ENCODE data around the gene SNX2. TPM values are rescaled to one million over a fixed set of nuclear protein-coding genes. Genes with fewer than 3 reads are reported as not detected.
A peak's percentile ranks its signal among the peaks of the same experiment; 100 is the strongest.
"Not testable (repeated sequence)": the region's sequence is repeated elsewhere in the genome, so short reads cannot be mapped to it uniquely, and the experiment has no call there.

The SNX2 gene
- polyA plus RNA-seq, 4 donors: 41.4 to 131 (median 52.5) TPM

GRCh38 chr5:122847687-122848081, 72.8 kb downstream of the SNX2 start:
- no peaks in the 10 kb centered on the region for H3K27me3 ChIP-seq (ENCODE audit: control insufficient read depth in 3 of 3, insufficient read depth in 3 of 3, low read length in 3 of 3)
- H3K4me1 ChIP-seq (ENCODE audit: control insufficient read depth in 3 of 3, insufficient read depth in 2 of 3, low read depth in 1 of 3, low read length in 2 of 3): peaks cover 0 to 6% (median 2%) of the 10 kb centered on the region in 3 donors
- FAIRE-seq (no peak), DNase-seq (no peak)
- peak overlapping the region in 1 of 3 donors; percentile 21 for H3K27ac ChIP-seq (ENCODE audit: low read depth in 1 of 3, low read length in 2 of 3)
- H3K36me3 ChIP-seq (ENCODE audit: control insufficient read depth in 3 of 3, insufficient read depth in 2 of 3, low read depth in 1 of 3, low read length in 3 of 3): peaks cover 0 to under 1% (median 0%) of the 10 kb centered on the region in 3 donors
- no peaks in the 10 kb centered on the region for H3K9me3 ChIP-seq (ENCODE audit: control insufficient read depth in 2 of 2, insufficient read depth in 1 of 2, low read depth in 1 of 2, low read length in 1 of 2)
- WGBS, 3 donors: 86 to 91% (median 88%) methylated on average over 2 of the region's 2 CpGs
- no peak overlapping the region for H3K4me3 ChIP-seq (ENCODE audit: low read depth in 1 of 3, low read length in 3 of 3)

DNA sequence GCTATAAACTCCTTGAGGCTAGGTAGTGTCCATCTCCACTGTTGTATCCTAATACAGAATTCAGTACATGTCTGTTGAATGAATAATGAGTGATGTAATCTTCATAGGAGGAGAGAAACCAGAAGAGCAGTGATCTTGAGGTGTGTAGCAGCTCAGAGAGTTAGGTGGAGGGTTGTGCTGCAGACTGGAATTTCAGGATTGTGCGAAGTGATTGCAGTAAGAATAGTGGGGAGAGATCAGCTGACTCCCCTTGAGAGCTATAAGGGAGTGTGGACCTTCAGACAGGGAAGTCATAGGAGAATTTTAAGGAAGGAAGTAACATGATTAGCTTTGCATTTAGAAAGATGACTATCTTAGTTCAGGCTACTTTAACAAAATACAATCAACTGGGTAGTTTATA, 74.9 kb downstream of the SNX2 start:
- DNase-seq (peak in 1 of 2 donors; percentile 33), FAIRE-seq (no peak)

DNA sequence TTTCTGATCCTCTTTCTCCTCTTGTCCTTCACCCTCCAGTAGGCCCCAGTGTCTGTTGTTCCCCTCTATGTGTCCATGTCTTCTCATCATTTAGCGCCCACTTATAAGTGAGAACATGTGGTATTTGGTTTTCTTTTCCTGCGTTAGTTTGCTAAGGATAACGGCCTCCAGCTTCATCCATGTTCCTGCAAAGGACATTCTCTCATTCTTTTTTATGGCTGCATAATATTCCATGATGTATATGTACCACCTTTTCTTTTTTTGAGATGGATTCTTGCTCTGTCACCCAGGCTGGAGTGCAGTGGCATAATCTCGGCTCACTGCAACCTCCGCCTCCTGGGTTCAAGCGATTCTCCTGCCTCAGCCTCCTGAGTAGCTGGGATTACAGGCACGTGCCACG, 82.7 kb downstream of the SNX2 start:
- 88 to 92% (median 88%) methylated on average over 6 to 8 of the region's 8 CpGs for WGBS, 3 donors
- FAIRE-seq; H3K27me3 ChIP-seq (ENCODE audit: control insufficient read depth in 3 of 3, insufficient read depth in 3 of 3, low read length in 3 of 3): not testable (repeated sequence)

More for the DNA sequence above, 74.9 kb downstream of the SNX2 start:
- no peaks in the 10 kb centered on the region for H3K9me3 ChIP-seq (ENCODE audit: control insufficient read depth in 2 of 2, insufficient read depth in 1 of 2, low read depth in 1 of 2, low read length in 1 of 2)
- H3K27me3 ChIP-seq (ENCODE audit: control insufficient read depth in 3 of 3, insufficient read depth in 3 of 3, low read length in 3 of 3): no peaks in the 10 kb centered on the region
- peaks cover 0 to 3% (median 0%) of the 10 kb centered on the region in 3 donors for H3K4me1 ChIP-seq (ENCODE audit: control insufficient read depth in 3 of 3, insufficient read depth in 2 of 3, low read depth in 1 of 3, low read length in 2 of 3)
- H3K36me3 ChIP-seq (ENCODE audit: control insufficient read depth in 3 of 3, insufficient read depth in 2 of 3, low read depth in 1 of 3, low read length in 3 of 3): peaks cover 0 to 8% (median 0%) of the 10 kb centered on the region in 3 donors
- 79 to 96% (median 89%) methylated on average over 1 of the region's 1 CpG for WGBS, 3 donors
- H3K27ac ChIP-seq (ENCODE audit: low read depth in 1 of 3, low read length in 2 of 3): no peak overlapping the region
- no peak overlapping the region for H3K4me3 ChIP-seq (ENCODE audit: low read depth in 1 of 3, low read length in 3 of 3)

GRCh38 chr5:122858451-122858850, 83.6 kb downstream of the SNX2 start:
- H3K27me3 ChIP-seq (ENCODE audit: control insufficient read depth in 3 of 3, insufficient read depth in 3 of 3, low read length in 3 of 3): no peaks in the 10 kb centered on the region
- WGBS, 3 donors: 15 to 59% (median 31%) methylated on average over 1 of the region's 1 CpG
- H3K9me3 ChIP-seq (ENCODE audit: control insufficient read depth in 2 of 2, insufficient read depth in 1 of 2, low read depth in 1 of 2, low read length in 1 of 2): no peaks in the 10 kb centered on the region
- FAIRE-seq (no peak), DNase-seq (peak in 1 of 2 donors; percentile 57)
- no peak overlapping the region for H3K27ac ChIP-seq (ENCODE audit: low read depth in 1 of 3, low read length in 2 of 3)
- no peaks in the 10 kb centered on the region for H3K4me1 ChIP-seq (ENCODE audit: control insufficient read depth in 3 of 3, insufficient read depth in 2 of 3, low read depth in 1 of 3, low read length in 2 of 3)
- peaks cover 0 to 2% (median 0%) of the 10 kb centered on the region in 3 donors for H3K36me3 ChIP-seq (ENCODE audit: control insufficient read depth in 3 of 3, insufficient read depth in 2 of 3, low read depth in 1 of 3, low read length in 3 of 3)
- no peak overlapping the region for H3K4me3 ChIP-seq (ENCODE audit: low read depth in 1 of 3, low read length in 3 of 3)

More for the DNA sequence above, 82.7 kb downstream of the SNX2 start:
- not testable (repeated sequence) for H3K36me3 ChIP-seq (ENCODE audit: control insufficient read depth in 3 of 3, insufficient read depth in 2 of 3, low read depth in 1 of 3, low read length in 3 of 3); H3K4me3 ChIP-seq (ENCODE audit: low read depth in 1 of 3, low read length in 3 of 3); DNase-seq; H3K4me1 ChIP-seq (ENCODE audit: control insufficient read depth in 3 of 3, insufficient read depth in 2 of 3, low read depth in 1 of 3, low read length in 2 of 3); H3K9me3 ChIP-seq (ENCODE audit: control insufficient read depth in 2 of 2, insufficient read depth in 1 of 2, low read depth in 1 of 2, low read length in 1 of 2); H3K27ac ChIP-seq (ENCODE audit: low read depth in 1 of 3, low read length in 2 of 3)

DNA sequence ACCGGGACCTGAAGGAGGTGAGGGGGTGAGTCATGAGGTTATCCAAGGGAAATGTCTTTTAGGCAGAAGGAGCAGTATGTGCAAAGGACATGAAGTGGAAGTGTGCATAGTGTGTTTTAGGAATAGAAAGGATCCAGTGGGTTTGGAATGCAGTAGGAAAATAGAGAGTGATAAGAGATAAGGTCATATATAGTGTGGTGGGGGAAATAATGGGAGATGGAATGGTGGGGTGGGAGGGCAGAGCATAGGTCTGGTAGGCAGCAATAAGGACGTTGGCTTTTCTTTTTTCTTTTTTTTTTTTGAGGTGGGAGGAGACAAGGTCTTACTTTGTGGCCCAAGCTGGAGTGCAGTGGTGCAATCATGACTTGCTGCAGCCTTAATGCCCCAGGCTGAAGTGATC, 88.4 kb downstream of the SNX2 start:
- Histone ChIP-seq H3K4me3 (ENCODE audit: low read depth in 1 of 3, low read length in 3 of 3) (no peak overlapping the region), H3K9me3 (ENCODE audit: control insufficient read depth in 2 of 2, insufficient read depth in 1 of 2, low read depth in 1 of 2, low read length in 1 of 2) (no peaks in the 10 kb centered on the region), H3K36me3 (ENCODE audit: control insufficient read depth in 3 of 3, insufficient read depth in 2 of 3, low read depth in 1 of 3, low read length in 3 of 3) (peaks cover 0 to 4% (median 0%) of the 10 kb centered on the region in 3 donors), H3K27me3 (ENCODE audit: control insufficient read depth in 3 of 3, insufficient read depth in 3 of 3, low read length in 3 of 3) (no peaks in the 10 kb centered on the region), H3K4me1 (ENCODE audit: control insufficient read depth in 3 of 3, insufficient read depth in 2 of 3, low read depth in 1 of 3, low read length in 2 of 3) (no peaks in the 10 kb centered on the region), H3K27ac (ENCODE audit: low read depth in 1 of 3, low read length in 2 of 3) (no peak overlapping the region)
- no peak for DNase-seq
- FAIRE-seq: no peak
- 38 to 71% (median 70%) methylated on average over 2 of the region's 2 CpGs for WGBS, 3 donors

- no peaks in the 10 kb centered on the region for H3K27me3 ChIP-seq (ENCODE audit: control insufficient read depth in 3 of 3, insufficient read depth in 3 of 3, low read length in 3 of 3)
- no peak overlapping the region for H3K4me3 ChIP-seq (ENCODE audit: low read depth in 1 of 3, low read length in 3 of 3)
- 88 to 94% (median 93%) methylated on average over 4 of the region's 4 CpGs for WGBS, 3 donors
- no peaks in the 10 kb centered on the region for H3K9me3 ChIP-seq (ENCODE audit: control insufficient read depth in 2 of 2, insufficient read depth in 1 of 2, low read depth in 1 of 2, low read length in 1 of 2)
- no peaks in the 10 kb centered on the region for H3K4me1 ChIP-seq (ENCODE audit: control insufficient read depth in 3 of 3, insufficient read depth in 2 of 3, low read depth in 1 of 3, low read length in 2 of 3)
- no peak for DNase-seq
- H3K27ac ChIP-seq (ENCODE audit: low read depth in 1 of 3, low read length in 2 of 3): no peak overlapping the region
- H3K36me3 ChIP-seq (ENCODE audit: control insufficient read depth in 3 of 3, insufficient read depth in 2 of 3, low read depth in 1 of 3, low read length in 3 of 3): peaks cover 0 to 4% (median 0%) of the 10 kb centered on the region in 3 donors
- FAIRE-seq: no peak
Measured at GRCh38 chr5:122863721-122864120, 88.8 kb downstream of the SNX2 start.

DNA sequence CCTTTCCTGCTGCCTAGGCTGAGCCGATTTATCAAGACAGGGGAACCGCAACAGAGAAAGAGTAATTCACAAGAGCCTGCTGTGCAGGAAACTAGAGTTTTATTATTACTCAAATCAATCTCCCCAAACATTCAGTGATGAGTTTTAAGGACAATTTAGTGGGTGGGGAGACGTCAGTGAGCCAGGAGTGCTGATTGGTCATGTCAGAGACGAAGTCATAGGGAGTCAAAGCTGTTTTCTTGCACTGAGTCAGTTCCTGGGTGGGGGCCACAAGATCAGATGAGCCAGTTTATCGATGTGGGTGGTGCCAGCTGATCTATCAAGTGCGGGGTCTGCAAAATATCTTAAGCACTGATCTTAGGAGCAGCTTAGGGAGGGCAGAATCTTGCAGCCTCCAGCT, 89.5 kb downstream of the SNX2 start:
- no peaks in the 10 kb centered on the region for H3K4me1 ChIP-seq (ENCODE audit: control insufficient read depth in 3 of 3, insufficient read depth in 2 of 3, low read depth in 1 of 3, low read length in 2 of 3)
- FAIRE-seq: no peak
- no peaks in the 10 kb centered on the region for H3K9me3 ChIP-seq (ENCODE audit: control insufficient read depth in 2 of 2, insufficient read depth in 1 of 2, low read depth in 1 of 2, low read length in 1 of 2)
- no peak overlapping the region for H3K27ac ChIP-seq (ENCODE audit: low read depth in 1 of 3, low read length in 2 of 3)
- WGBS, 3 donors: 75 to 90% (median 88%) methylated on average over 6 of the region's 6 CpGs
- H3K4me3 ChIP-seq (ENCODE audit: low read depth in 1 of 3, low read length in 3 of 3): no peak overlapping the region
- no peak for DNase-seq
- peaks cover 0 to 4% (median 0%) of the 10 kb centered on the region in 3 donors for H3K36me3 ChIP-seq (ENCODE audit: control insufficient read depth in 3 of 3, insufficient read depth in 2 of 3, low read depth in 1 of 3, low read length in 3 of 3)
- H3K27me3 ChIP-seq (ENCODE audit: control insufficient read depth in 3 of 3, insufficient read depth in 3 of 3, low read length in 3 of 3): no peaks in the 10 kb centered on the region

DNA sequence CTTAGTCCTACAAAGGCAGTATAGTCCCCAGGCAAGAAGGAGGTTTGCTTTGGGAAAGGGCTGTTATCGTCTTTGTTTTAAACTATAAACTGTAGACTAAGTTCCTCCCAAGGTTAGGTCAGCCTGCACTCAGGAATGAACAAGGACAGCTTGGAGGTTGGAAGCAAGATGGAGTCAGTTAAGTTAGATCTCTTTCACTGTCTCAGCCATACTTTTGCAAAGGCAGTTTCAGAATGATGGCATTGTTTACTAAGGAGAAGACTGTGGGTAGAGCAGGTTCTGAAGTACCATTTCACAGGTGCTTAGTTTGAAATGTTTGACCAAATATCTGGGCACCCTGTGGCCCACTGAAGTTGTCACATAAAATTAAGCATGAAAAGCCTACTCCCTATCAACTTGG, 90.0 kb downstream of the SNX2 start:
- Histone ChIP-seq H3K4me1 (ENCODE audit: control insufficient read depth in 3 of 3, insufficient read depth in 2 of 3, low read depth in 1 of 3, low read length in 2 of 3) (no peaks in the 10 kb centered on the region), H3K36me3 (ENCODE audit: control insufficient read depth in 3 of 3, insufficient read depth in 2 of 3, low read depth in 1 of 3, low read length in 3 of 3) (peaks cover 0 to 4% (median 0%) of the 10 kb centered on the region in 3 donors), H3K4me3 (ENCODE audit: low read depth in 1 of 3, low read length in 3 of 3) (no peak overlapping the region), H3K9me3 (ENCODE audit: control insufficient read depth in 2 of 2, insufficient read depth in 1 of 2, low read depth in 1 of 2, low read length in 1 of 2) (no peaks in the 10 kb centered on the region), H3K27ac (ENCODE audit: low read depth in 1 of 3, low read length in 2 of 3) (no peak overlapping the region), H3K27me3 (ENCODE audit: control insufficient read depth in 3 of 3, insufficient read depth in 3 of 3, low read length in 3 of 3) (no peaks in the 10 kb centered on the region)
- WGBS, 3 donors: 86 to 93% (median 91%) methylated on average over 1 of the region's 1 CpG
- FAIRE-seq (no peak), DNase-seq (no peak)

GRCh38 chr5:122870219-122870856, 95.5 kb downstream of the SNX2 start:
- Histone ChIP-seq H3K4me3 (ENCODE audit: low read depth in 1 of 3, low read length in 3 of 3) (no peak overlapping the region), H3K27me3 (ENCODE audit: control insufficient read depth in 3 of 3, insufficient read depth in 3 of 3, low read length in 3 of 3) (no peaks in the 10 kb centered on the region), H3K4me1 (ENCODE audit: control insufficient read depth in 3 of 3, insufficient read depth in 2 of 3, low read depth in 1 of 3, low read length in 2 of 3) (no peaks in the 10 kb centered on the region), H3K27ac (ENCODE audit: low read depth in 1 of 3, low read length in 2 of 3) (no peak overlapping the region), H3K9me3 (ENCODE audit: control insufficient read depth in 2 of 2, insufficient read depth in 1 of 2, low read depth in 1 of 2, low read length in 1 of 2) (no peaks in the 10 kb centered on the region), H3K36me3 (ENCODE audit: control insufficient read depth in 3 of 3, insufficient read depth in 2 of 3, low read depth in 1 of 3, low read length in 3 of 3) (peaks cover 0 to 4% (median 0%) of the 10 kb centered on the region in 3 donors)
- FAIRE-seq: no peak
- DNase-seq: no peak
- 71 to 87% (median 85%) methylated on average over 7 of the region's 7 CpGs for WGBS, 3 donors
